HEK293T (cell line): Measurements from ENCODE around the gene ASTL.

Experiments used
- BHLHE40 ChIP-seq: fragments of 450-650 bp; IDR thresholded peaks from 2 replicates; pipeline ENCODE4 v1.6.1; 2016; ENCODE audit warnings: mild to moderate bottlenecking, moderate library complexity, borderline replicate concordance
- ELF4 ChIP-seq: fragments of 450-650 bp; IDR thresholded peaks from 2 replicates; pipeline ENCODE4 v1.6.1; 2017; ENCODE audit warnings: antibody characterized with exemption
- FOXA1 ChIP-seq: fragments of 450-650 bp; IDR thresholded peaks from 2 replicates; pipeline ENCODE4 v1.6.1; 2016; ENCODE audit warnings: mild to moderate bottlenecking
- FOXM1 ChIP-seq: fragments of 450-650 bp; IDR thresholded peaks from 2 replicates; pipeline ENCODE4 v1.6.1; 2017; ENCODE audit warnings: mild to moderate bottlenecking, borderline replicate concordance
- HDGF ChIP-seq: fragments of 450-650 bp; IDR thresholded peaks from 2 replicates; pipeline ENCODE4 v1.6.1; 2017; ENCODE audit warnings: antibody characterized with exemption, borderline replicate concordance
- SP1 ChIP-seq: fragments of 450-650 bp; IDR thresholded peaks from 2 replicates; pipeline ENCODE4 v1.6.1; 2017
- TARDBP ChIP-seq: fragments of 450-650 bp; IDR thresholded peaks from 2 replicates; pipeline ENCODE4 v1.6.1; 2016

DNA sequence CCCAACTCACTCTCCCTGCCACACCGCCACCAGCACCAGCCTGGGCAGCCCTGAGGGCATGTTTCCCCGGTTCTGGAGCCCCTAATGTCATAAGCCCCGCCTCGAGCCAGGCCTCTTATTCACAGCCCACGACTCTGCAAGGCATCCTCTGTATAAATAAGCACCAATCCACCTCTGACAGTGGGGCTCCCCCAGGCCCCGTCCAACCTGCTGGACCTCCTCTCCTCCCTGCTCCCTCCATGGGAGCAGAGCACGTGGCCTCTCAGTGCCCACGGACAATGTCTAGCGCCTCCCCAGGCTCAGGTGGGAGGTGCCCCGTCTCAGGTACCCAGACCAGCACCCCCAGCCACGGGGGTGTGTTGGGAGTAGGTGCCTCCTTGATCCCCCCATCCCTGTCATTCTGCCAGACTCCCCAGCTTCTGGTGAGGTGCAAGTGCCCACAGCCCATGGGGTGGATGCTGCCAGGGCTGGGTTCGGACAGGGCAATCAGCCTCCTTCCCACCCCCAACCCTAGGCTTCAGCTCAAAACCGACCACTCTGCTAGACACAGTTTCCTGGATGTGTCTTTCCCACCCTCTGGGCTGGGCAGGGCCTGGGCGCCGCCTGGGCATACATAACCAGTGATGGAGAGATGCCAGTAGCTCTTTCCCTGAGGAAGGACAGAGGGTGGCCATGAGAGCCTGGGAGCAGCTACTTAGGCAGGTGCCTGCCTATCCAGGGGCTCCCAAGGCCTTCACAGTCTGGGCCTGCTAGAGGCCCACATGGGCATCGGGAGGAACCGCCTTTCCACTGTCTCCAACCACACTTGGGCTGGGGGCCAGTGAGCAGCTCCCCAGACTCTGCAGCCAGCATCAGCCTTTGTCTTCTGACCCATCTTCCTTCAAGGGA lies 20.4 kb downstream of the ASTL start:
- no peak for TF ChIP-seq TARDBP
- TF ChIP-seq ELF4: no peak
- TF ChIP-seq HDGF: no peak
- no peak for TF ChIP-seq SP1
- TF ChIP-seq FOXA1: no peak
- no peak for TF ChIP-seq FOXM1
- TF ChIP-seq BHLHE40: no peak
